Endothelial cell of umbilical vein (primary cell): Measurements from ENCODE around the gene ERGIC1. TPM values are rescaled to one million over a fixed set of nuclear protein-coding genes. Genes with fewer than 3 reads are reported as not detected.

ENCODE experiments used
- BruUV-seq: library from RNA; stranded (reverse); fragments of 400-500 nt; replicated peaks from 2 replicates; lab custom pipeline; 2021; lab: Mats Ljungman, UMichigan
- CTCF ChIA-PET: fragments of 300-600, 350-600 bp; sonication (Branson Sonifier 250); formaldehyde crosslinking; loops from one replicate; lab custom pipeline; 2021; ENCODE audit warnings: antibody characterized with exemption, inconsistent platforms; lab: Charles Lee
- POLR2A ChIA-PET: fragments of 300-600, 350-600 bp; sonication (Branson Sonifier 250); formaldehyde crosslinking; loops from one replicate; lab custom pipeline; 2021; ENCODE audit warnings: antibody characterized with exemption, inconsistent platforms; lab: Charles Lee
- DNase-seq: peaks from one replicate; pipeline ENCODE4 v3.0.0-alpha.2; 2011; ENCODE audit warnings: low read depth, low spot score
- FAIRE-seq: peaks from 2 replicates; lab custom pipeline; 2011; peaks lifted over from hg19 to GRCh38; lab: Jason Lieb, UNC
- H2AFZ ChIP-seq: 2 replicates; pipeline ENCODE4 v1.6.0; 2012; ENCODE audit warnings: low read depth, low read length, control low read depth, inconsistent platforms
- H3K27ac ChIP-seq: 2 replicates; pipeline ENCODE4 v1.5.1; 2011; ENCODE audit warnings: low read depth, mild to moderate bottlenecking, control low read depth, low read length, moderate library complexity; ENCODE audit not compliant: insufficient read depth
- H3K27me3 ChIP-seq, 2 experiments: 2 replicates each; pipeline versions ENCODE4 v1.6.0 to v1.6.1; 2011; ENCODE audit warnings: low read length in 2 of 2, mixed read lengths in 1 of 2; ENCODE audit not compliant: control insufficient read depth in 2 of 2, insufficient read depth in 2 of 2
- H3K36me3 ChIP-seq, 2 experiments: 2 replicates in 1 of 2; 3 replicates in 1 of 2; pipeline ENCODE4 v1.5.1; 2011; ENCODE audit warnings: low read length in 2 of 2, mild to moderate bottlenecking in 1 of 2, moderate library complexity in 1 of 2; ENCODE audit not compliant: control insufficient read depth in 2 of 2, insufficient read depth in 2 of 2; ENCODE audit errors: extremely low read depth in 1 of 2
- H3K4me1 ChIP-seq: 3 replicates; pipeline ENCODE4 v1.5.1; 2011; ENCODE audit warnings: mild to moderate bottlenecking, low read length; ENCODE audit not compliant: control insufficient read depth, insufficient read depth; ENCODE audit errors: extremely low read depth
- H3K4me2 ChIP-seq: 2 replicates; pipeline ENCODE4 v1.6.1; 2011; ENCODE audit warnings: low read length, control low read depth, mixed read lengths; ENCODE audit not compliant: insufficient read depth
- H3K4me3 ChIP-seq, 3 experiments: fragments of 200-600 bp in 1 of 3; sonication (generic), shearing (Covaris generic) in 1 of 3; replicated peaks in 1 of 3; 2 replicates each; pipeline ENCODE4 v1.5.1; 2011 to 2016; ENCODE audit warnings: control low read depth in 3 of 3, low read length in 3 of 3, mild to moderate bottlenecking in 2 of 3, inconsistent platforms in 1 of 3, low read depth in 1 of 3, moderate library complexity in 1 of 3; ENCODE audit not compliant: insufficient read depth in 1 of 3
- H3K79me2 ChIP-seq: 2 replicates; pipeline ENCODE4 v1.6.0; 2012; ENCODE audit warnings: low read length, inconsistent platforms; ENCODE audit not compliant: control insufficient read depth, insufficient read depth
- H3K9ac ChIP-seq: replicated peaks from 2 replicates; pipeline ENCODE3; 2011; ENCODE audit warnings: low read length, control low read depth; ENCODE audit not compliant: insufficient read depth; ENCODE audit errors: extremely low read depth
- H3K9me1 ChIP-seq: replicated peaks from 3 replicates; pipeline ENCODE4 v1.6.0; 2011; ENCODE audit warnings: mild to moderate bottlenecking, low read length; ENCODE audit not compliant: control insufficient read depth, insufficient read depth; ENCODE audit errors: extremely low read depth
- H3K9me3 ChIP-seq: replicated peaks from 2 replicates; pipeline ENCODE4 v1.5.1; 2012; ENCODE audit warnings: low read length, inconsistent platforms; ENCODE audit not compliant: control insufficient read depth, insufficient read depth
- H4K20me1 ChIP-seq: replicated peaks from 2 replicates; pipeline ENCODE3; 2011; ENCODE audit warnings: mild to moderate bottlenecking, low read length; ENCODE audit not compliant: control insufficient read depth, insufficient read depth; ENCODE audit errors: extremely low read depth
- EZH2 ChIP-seq: IDR thresholded peaks from 2 replicates; pipeline ENCODE4 v1.6.1; 2012; ENCODE audit warnings: borderline replicate concordance, low read depth, mild to moderate bottlenecking, moderate library complexity, low read length, inconsistent platforms; ENCODE audit not compliant: severe bottlenecking
- FOS ChIP-seq: IDR thresholded peaks from 2 replicates; pipeline ENCODE4 v1.6.1; 2011; ENCODE audit warnings: mild to moderate bottlenecking, low read length, moderate library complexity, borderline replicate concordance; ENCODE audit not compliant: insufficient read depth
- GATA2 ChIP-seq: IDR thresholded peaks from 2 replicates; pipeline ENCODE4 v1.7.0; 2011; ENCODE audit warnings: low read depth, mild to moderate bottlenecking, moderate library complexity, mixed read lengths, low read length; ENCODE audit not compliant: insufficient read length, insufficient read depth
- JUN ChIP-seq: IDR thresholded peaks from 2 replicates; pipeline ENCODE4 v1.6.1; 2011; ENCODE audit warnings: borderline replicate concordance, low read depth; ENCODE audit not compliant: insufficient read length, insufficient read depth
- MYC ChIP-seq: IDR thresholded peaks from one replicate; pipeline ENCODE4 v1.6.1; 2011; ENCODE audit warnings: mild to moderate bottlenecking, low read depth, low read length
- POLR2A ChIP-seq: IDR thresholded peaks from 2 replicates; pipeline ENCODE4 v1.6.1; 2012; ENCODE audit warnings: low read depth, mild to moderate bottlenecking, control low read depth, low read length
- POLR2AphosphoS5 ChIP-seq: IDR thresholded peaks from 2 replicates; pipeline ENCODE4 v1.6.1; 2012; ENCODE audit warnings: low read depth, mild to moderate bottlenecking, control low read depth, low read length, moderate library complexity; ENCODE audit not compliant: insufficient read depth
- dilution Hi-C: fragments of 300-500 bp; cut with MboI; formaldehyde crosslinking; loops from one replicate; pipeline ENCODE4 v1.15.0; 2019; ENCODE audit warnings: low sequenced_read_pairs; ENCODE audit not compliant: extremely low pct_ligation_motif_present
- intact Hi-C: fragments of 100-400 bp; cut with micrococcal nuclease; formaldehyde crosslinking; loops from one replicate; pipeline ENCODE4 v1.10.0; 2022
- polyA plus RNA-seq, 4 experiments: library from polyadenylated mRNA; depleted of rRNA in 3 of 4; stranded (reverse) in 3 of 4; unstranded in 1 of 4; fragments of >200 nt; gene quantifications; 2 replicates each; pipeline versions ENCODE4 v1.2.1 to v1.2.3, GENCODE V29; 2011 to 2012; ENCODE audit warnings: missing spikeins in 1 of 4
- total RNA-seq: library from RNA; stranded (reverse); gene quantifications from 2 replicates; pipeline ENCODE4 v1.2.3, GENCODE V29; 2021
- TF ChIP-seq, protein P1 (sequence below), 2 donors: IDR thresholded peaks; 1 replicate in 1 of 2; 2 replicates in 1 of 2; pipeline ENCODE4 v1.5.1; 2011; ENCODE audit warnings: low read length in 2 of 2, mild to moderate bottlenecking in 2 of 2, moderate library complexity in 2 of 2, control low read depth in 1 of 2, inconsistent platforms in 1 of 2, low read depth in 1 of 2; ENCODE audit not compliant: insufficient read depth in 1 of 2; ENCODE audit errors: extremely low read depth in 1 of 2

ERGIC1 gene
- total and polyA plus RNA-seq, 2 donors (not counting 3 experiments of a cell fraction or from before 2014, with no cell fraction given) = 105 to 109 TPM

DNA sequence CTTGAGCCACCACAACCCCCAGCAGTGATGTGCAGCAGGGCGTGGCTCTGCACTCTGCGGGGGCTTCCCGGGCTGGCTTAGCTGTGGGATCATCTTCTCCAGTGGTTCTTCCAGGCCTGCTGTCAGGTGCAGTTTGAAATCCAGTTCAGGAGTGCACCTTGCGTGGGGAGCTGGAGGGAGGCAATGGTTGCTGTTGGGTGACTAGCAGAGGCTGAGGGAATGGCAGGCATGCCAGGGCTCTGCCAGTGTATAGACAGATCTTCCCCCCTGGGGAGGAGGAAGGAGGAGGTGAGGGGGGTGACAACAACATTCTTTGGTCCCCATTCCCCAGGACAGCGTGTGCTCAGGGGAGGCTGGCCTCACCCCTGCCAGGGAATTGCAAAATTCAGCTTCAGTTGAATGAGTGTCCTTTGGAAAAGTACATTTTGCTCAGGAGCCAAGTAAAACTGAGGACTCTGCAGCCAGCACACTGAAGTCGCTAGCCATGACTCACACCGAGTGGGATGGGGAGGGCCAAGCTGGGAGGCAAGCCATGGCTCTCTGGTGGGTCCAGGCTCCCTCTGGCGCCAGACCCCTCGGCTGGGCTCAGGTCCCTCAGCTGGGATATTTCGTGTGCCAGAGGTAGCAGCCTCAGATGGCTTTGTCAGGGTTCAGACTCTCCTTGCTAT lies 35.0 kb downstream of the ERGIC1 start:
- peak; percentile 26 for TF ChIP-seq GATA2
- peak; percentile 55 for TF ChIP-seq POLR2AphosphoS5
- peak; percentile 85 for TF ChIP-seq FOS
- TF ChIP-seq MYC = no peak
- TF ChIP-seq POLR2A = peak; percentile 51
- TF ChIP-seq JUN = peak; percentile 35
- TF ChIP-seq EZH2 = no peak
- TF ChIP-seq, protein P1, sequence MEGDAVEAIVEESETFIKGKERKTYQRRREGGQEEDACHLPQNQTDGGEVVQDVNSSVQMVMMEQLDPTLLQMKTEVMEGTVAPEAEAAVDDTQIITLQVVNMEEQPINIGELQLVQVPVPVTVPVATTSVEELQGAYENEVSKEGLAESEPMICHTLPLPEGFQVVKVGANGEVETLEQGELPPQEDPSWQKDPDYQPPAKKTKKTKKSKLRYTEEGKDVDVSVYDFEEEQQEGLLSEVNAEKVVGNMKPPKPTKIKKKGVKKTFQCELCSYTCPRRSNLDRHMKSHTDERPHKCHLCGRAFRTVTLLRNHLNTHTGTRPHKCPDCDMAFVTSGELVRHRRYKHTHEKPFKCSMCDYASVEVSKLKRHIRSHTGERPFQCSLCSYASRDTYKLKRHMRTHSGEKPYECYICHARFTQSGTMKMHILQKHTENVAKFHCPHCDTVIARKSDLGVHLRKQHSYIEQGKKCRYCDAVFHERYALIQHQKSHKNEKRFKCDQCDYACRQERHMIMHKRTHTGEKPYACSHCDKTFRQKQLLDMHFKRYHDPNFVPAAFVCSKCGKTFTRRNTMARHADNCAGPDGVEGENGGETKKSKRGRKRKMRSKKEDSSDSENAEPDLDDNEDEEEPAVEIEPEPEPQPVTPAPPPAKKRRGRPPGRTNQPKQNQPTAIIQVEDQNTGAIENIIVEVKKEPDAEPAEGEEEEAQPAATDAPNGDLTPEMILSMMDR (IDR thresholded peaks at IDR 0.05; ENCODE audit: extremely low read depth in 1 of 2, insufficient read depth in 1 of 2, low read depth in 1 of 2, low read length in 2 of 2) = peak; percentile 38 to 60
- Histone ChIP-seq H3K9me3 (no peaks in the 10 kb centered on the region), H3K36me3 (no peaks in the 10 kb centered on the region), H3K4me3 (no peak overlapping the region), H3K79me2 (peaks cover 12% of the 10 kb centered on the region), H2AFZ (no peak overlapping the region), H4K20me1 (no peaks in the 10 kb centered on the region), H3K9me1 (no peaks in the 10 kb centered on the region), H3K4me1 (peaks cover 62% of the 10 kb centered on the region), H3K27ac (peak overlapping the region; percentile 94), H3K27me3 (no peaks in the 10 kb centered on the region), H3K9ac (peak overlapping the region; percentile 76), H3K4me2 (peak overlapping the region; percentile 43)
- peak; percentile 92 for DNase-seq
- dilution Hi-C loops = no loop called here
- intact Hi-C loops = loop anchor here (1.0 kb wide), 1 partner anchor 42 kb away; no protein-coding TSS in a partner anchor
- CTCF ChIA-PET = interaction anchor here (0.9 to 6.3 kb wide), 20 partner anchors 10 to 162 kb away, joined by 3 to 85 read pairs (median 6); partner anchors contain the start of gene DUSP1
- FAIRE-seq = peak; percentile 99
- POLR2A ChIA-PET = interaction anchor here (4.6 to 4.8 kb wide), 2 partner anchors 10 to 98 kb away, joined by 23 to 40 read pairs; partner anchors contain the start of gene DUSP1
- BruUV-seq = no TSS peak
